Stimulated activated naive CD8-positive, alpha-beta T cell treated with anti-CD3 and anti-CD28 coated beads, Interleukin-15, Interleukin-2, amounts not matched to agents 100 U/mL and 50 U/mL, for 24 hours (primary cell): Measurements from ENCODE around the gene CEL.
"Not testable (repeated sequence)": the region's sequence is repeated elsewhere in the genome, so short reads cannot be mapped to it uniquely, and the experiment has no call there.

Source experiments
- ATAC-seq: fragments of 150-1000 bp; cut with Tn5 transposase; one replicate; pipeline ENCODE4 v1.10.0; 2021
- DNase-seq: peaks from one replicate; pipeline ENCODE4 v3.0.0; 2021

Gene CEL

GRCh38 chr9:133061764-133062145 is at the start of gene CEL:
TSS of gene CEL (plus strand) at chr9:133061981. CDS start at chr9:133062003, 22 bp downstream.
- DNase-seq, ATAC-seq: not testable (repeated sequence)

GRCh38 chr9:133014696-133015095 is 47.1 kb upstream of the CEL start:
- no peak for ATAC-seq
- DNase-seq = no peak

- ATAC-seq = peak; percentile 62
- peak; percentile 76 for DNase-seq
Measured at GRCh38 chr9:133023117-133023890, 38.5 kb upstream of the CEL start.

- ATAC-seq (no peak), DNase-seq (no peak)
Measured at GRCh38 chr9:133026426-133026825, 35.4 kb upstream of the CEL start.

DNA sequence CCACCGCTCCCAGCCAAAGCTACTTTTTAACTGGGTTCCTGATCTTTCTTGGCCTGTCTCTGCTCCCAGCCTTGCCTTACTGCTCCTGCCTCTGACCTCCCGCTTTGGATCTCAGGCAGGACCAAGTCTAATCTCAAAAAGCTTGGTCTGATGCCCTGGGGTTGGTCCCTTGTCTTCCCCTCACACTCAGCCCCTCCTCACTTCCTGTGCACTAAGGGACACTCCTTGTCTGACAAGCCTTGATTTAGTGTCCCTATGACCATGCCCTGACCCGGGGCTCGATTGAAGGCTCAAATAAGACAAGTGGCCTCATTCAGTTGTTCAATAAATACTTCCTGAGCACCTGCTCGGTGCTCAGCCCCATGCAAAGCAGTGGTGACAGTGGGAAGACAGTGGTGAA is 34.6 kb upstream of the CEL start:
- DNase-seq (no peak), ATAC-seq (no peak)

DNA sequence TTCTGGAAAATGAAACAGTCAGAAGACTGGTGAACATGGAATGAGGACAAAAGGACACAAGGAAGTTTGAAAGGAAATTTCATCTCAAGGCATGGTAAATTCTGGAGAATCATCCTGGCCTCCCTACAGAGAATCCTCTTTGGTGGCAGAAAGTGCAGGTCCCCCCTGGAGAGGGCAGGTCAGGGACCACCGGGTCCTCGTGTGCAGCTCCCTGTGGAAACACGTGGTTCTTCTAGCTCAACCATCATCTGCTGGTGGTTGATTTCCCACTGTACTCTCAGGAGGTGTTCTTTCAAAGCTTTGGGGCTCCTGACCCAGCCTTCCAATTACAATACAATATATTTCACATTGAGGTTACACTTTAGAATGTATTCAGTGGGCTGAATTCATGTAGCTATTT is 33.6 kb upstream of the CEL start:
- DNase-seq = no peak
- ATAC-seq = no peak

- no peak for ATAC-seq
Measured at GRCh38 chr9:133029994-133030316, 31.8 kb upstream of the CEL start.

DNA sequence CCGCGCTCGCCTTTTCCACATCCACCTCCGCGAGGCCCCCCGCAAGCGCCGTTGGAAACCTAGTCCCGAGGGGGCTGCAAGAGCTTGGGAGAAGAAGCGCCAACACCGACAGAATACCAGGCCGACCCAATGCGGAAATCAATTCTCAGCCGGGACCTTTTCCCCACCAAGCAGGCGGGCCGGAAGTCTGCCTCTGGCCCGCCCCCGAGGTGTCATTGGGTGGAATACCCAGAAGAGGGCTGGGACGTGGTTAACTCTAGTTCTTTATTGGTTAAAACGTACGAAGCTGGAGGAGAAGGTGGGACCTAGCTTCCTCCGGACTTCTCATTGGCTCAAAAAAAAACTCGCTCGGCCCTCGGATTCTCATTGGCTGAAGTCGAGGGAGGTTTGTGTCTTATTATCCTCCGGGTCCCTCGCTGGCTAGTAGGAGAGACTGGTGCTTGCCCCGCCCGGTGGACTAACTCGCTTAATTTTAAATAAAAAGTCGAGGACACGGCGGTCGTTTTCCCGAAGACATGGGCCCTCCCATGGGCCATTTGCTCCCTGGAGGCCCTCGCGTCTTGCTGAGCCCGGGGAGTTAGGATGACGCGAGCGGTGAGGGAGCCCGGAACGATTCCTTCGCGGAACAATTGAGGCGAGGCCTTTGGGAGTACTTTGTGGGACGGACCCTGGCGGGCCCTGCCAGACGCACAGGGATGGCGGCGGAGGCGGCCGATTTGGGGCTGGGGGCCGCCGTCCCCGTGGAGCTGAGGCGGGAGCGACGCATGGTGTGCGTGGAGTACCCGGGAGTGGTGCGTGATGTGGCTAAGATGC is 31.3 kb upstream of the CEL start, which contains the start of gene GTF3C5:
Gene GTF3C5 (plus strand): TSS at position 681 of the 813 bp plus-strand sequence. CDS start 15 bp downstream, at position 696.
- peak; percentile 90 for DNase-seq
- ATAC-seq = peak; percentile 99

More at GRCh38 chr9:133029994-133030316, 31.8 kb upstream of the CEL start:
- DNase-seq = no peak

DNA sequence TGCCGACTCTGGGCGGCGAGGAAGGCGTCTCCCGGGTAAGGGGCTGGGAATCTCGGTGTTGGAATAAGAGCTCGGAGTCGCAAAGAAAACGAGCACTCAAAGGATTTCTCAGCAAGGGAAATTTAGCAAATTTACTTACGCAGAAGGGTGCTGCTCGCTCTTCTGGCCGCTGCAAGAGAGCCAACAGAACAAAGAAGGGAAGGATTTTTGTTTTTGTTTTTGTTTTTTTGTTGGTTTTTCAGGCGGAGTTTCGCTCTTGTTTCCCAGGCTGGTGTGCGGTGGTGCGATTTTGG is 30.7 kb upstream of the CEL start:
- DNase-seq (no peak), ATAC-seq (no peak)

DNA sequence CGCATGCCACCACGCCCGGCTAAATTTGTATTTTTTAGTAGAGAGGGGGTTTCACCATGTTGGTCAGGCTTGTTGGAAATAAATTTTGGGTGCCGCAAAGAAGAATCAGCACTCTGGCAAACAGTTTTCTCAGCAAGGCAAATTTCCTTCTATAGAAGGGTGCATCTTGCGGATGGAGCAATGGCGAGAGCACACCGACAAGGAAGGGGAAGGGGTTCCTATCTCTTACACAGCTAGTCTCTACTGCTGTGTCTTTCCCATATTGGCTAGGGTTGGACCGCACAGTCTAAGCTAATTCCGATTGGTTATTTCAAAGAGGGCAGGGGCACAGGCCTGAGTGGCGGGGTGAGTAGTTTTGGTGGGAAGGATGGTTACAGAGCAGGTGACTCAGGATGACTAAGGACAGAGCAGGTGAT is 30.3 kb upstream of the CEL start:
- peak; percentile 30 for DNase-seq
- no peak for ATAC-seq

DNA sequence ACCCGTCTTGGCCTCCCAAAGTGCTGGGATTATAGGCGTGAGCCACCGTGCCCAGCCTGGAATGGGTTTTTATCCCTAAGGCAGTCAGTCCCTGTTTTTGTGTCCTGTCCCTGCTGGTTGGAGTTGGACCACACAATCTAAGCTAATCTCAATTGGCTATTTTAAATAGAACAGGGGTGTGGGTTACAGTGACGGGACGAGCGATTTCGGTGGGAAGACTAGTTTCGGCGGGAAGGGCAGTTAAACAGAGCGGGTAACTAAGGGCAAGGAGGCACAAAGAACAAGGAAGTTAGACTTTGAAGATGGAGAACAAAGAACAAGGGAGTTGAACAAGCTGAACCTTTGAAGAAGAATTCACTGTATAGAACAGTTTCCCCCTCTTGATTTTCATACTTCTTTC is 29.6 kb upstream of the CEL start:
- no peak for DNase-seq

GRCh38 chr9:133035669-133036068 is 26.1 kb upstream of the CEL start:
- DNase-seq (no peak), ATAC-seq (no peak)

More for the DNA sequence above, 29.6 kb upstream of the CEL start:
- no peak for ATAC-seq

- DNase-seq (no peak), ATAC-seq (no peak)
Measured at GRCh38 chr9:133037775-133038515, 23.8 kb upstream of the CEL start.

DNA sequence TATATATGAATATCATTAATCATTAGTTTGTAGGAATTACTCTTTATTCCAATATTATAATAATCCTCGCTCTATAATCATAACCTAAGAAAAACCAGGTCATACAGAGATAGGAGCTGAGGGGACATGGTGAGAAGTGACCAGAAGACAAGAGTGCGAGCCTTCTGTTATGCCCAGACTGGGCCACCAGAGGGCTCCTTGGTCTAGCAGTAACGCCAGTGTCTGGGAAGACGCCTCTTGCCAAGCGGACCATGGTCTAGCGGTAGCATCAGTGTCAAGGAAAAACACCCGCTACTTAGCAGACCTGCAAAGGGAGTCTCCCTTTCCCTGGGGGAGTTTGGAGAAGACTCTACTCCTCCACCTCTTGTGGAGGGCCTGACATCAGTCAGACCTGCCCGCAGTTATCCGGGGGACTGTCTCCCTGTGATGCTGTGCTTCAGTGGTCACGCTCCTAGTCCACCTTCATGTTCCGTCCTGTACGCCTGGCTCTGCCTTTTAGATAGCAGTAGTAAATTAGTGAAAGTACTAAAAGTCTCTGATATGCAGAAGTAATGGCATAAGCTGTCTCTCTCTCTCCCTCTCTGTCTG is 20.8 kb upstream of the CEL start:
- ATAC-seq = not testable (repeated sequence)
- peak; percentile 60 for DNase-seq

GRCh38 chr9:133041958-133042357 is 19.8 kb upstream of the CEL start:
- DNase-seq (no peak), ATAC-seq (no peak)

GRCh38 chr9:133042676-133043075 is 19.1 kb upstream of the CEL start:
- DNase-seq (no peak), ATAC-seq (no peak)

DNA sequence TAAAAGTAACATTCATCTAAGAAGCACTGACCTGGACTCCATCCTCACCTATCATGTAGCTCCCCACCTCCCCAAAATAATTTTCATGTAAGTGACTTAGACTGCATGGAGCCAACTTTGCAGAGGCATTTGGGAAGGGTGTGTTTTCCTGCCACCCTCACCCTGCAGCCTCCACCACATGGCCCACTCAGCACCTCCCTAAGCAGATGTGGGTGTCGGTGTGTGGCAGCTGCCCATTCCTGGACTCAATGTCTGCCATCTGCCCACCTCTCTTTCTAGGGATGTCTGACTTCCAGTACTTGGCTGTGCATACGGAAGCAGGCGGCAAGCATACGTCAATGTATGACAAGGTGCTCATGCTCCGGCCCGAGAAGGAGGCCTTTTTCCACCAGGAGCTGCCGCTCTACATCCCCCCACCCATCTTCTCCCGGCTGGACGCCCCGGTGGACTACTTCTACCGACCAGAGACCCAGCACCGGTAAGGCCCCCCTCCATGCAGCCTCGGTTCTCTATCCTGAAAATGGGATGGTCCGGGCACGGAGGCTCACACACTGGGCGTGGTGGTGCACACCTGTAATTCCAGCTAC is 18.2 kb upstream of the CEL start:
- DNase-seq = no peak
- no peak for ATAC-seq

DNA sequence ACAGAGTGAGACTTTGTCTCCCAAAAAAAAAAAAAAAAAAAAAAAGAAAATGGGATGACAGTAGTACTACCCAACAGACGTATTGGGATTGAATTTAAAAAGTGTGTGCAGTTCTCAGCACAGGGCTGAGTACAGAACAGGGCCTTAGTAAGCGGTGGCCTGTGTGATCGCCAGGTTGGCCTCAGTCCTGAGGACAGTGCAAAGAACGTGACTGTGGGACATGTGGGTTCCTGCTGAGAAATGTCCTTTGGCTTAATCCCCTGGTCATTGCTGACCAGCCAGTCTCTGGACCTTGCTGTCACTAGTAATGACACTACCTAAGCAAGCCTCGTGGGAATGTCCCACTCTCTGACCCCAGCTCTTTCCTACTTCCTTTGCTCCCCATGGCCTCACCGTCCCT is 17.7 kb upstream of the CEL start:
- ATAC-seq (no peak), DNase-seq (no peak)

GRCh38 chr9:133044661-133045060 is 17.1 kb upstream of the CEL start:
- ATAC-seq = no peak

DNA sequence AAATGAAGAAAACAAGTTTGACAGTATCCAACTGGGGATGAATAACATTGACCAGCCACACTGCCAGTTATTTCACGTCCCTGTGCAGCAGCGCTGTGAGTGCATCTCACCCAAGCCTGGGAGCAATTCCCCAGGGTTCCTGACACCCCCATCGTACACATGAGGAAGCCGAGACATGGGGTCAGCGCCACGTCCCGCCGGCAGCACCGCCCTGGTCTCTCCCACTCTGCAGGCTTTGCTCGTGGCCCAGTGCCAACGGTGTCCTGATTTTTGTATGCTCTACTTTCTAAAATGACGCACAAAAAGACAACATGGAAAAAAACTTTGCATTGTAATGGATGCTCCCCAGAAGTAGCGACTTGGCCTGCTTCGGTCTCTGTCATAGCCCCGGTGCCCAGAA is 16.6 kb upstream of the CEL start:
- DNase-seq = no peak
- ATAC-seq = no peak

More at GRCh38 chr9:133044661-133045060, 17.1 kb upstream of the CEL start:
- DNase-seq = no peak

DNA sequence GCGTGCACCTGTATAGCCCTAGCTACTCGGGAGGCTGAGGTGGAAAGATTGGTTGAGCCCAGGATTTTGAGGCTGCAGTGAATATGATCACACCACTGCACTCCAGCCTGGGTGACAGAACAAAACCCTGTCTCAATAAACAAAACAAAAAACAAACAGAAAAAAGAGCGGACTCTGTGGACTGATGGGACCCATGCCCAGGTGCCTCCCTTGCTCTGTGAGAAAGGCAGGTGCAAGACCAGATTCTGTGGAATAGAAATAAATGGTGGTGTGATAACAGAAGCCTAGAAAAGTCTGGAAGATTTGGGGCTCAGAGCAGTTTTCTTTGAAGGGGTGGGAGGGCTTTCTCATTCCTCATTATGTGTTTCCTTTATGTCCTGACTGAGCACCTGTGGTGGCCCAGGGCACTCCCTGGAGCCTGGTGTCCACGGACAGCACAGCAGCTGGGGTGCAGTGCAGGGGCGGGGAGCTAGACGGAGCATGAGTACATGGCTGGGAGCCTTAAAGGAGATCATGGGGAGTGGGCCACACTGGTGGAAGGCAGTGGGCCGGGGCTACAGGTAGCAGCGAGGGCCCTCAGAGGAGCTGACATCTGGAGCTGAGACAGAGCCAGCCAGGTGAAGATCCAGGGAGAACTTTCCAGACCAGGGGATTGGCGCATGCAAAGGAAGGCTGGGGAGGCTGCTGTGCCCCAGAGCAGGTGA is 15.4 kb upstream of the CEL start:
- no peak for DNase-seq
- ATAC-seq = no peak
